GM04504 (cell line): ENCODE measurements around the gene OR52B4.
"Not testable (repeated sequence)": the region's sequence is repeated elsewhere in the genome, so short reads cannot be mapped to it uniquely, and the experiment has no call there.

Experiments used
- DNase-seq: peaks from one replicate; pipeline ENCODE4 v3.0.0-alpha.2; 2012; ENCODE audit warnings: low read depth

Gene OR52B4

DNA sequence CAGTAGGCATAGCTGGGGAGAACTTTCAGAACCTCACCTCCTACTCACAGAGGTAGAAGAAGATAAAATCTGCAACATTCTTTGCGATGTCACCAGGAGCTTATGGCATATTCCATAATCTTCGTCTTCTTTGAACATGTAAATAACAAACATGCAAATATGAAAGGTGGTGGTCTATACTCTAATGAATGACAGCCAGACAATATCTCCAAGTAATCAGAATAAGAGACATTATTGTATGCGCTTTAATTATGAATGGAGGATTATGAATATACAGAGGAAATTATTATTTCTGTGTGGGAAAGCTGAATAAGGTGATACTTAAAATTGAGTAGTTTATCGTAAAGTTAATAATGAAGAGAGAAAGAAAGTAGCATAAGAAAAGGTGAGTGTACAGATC is at the start of gene OR52B4:
Gene OR52B4 (minus strand): TSS at position 101 of the 400 bp plus-strand sequence. CDS start 91 bp downstream, at position 10.
- no peak for DNase-seq

DNA sequence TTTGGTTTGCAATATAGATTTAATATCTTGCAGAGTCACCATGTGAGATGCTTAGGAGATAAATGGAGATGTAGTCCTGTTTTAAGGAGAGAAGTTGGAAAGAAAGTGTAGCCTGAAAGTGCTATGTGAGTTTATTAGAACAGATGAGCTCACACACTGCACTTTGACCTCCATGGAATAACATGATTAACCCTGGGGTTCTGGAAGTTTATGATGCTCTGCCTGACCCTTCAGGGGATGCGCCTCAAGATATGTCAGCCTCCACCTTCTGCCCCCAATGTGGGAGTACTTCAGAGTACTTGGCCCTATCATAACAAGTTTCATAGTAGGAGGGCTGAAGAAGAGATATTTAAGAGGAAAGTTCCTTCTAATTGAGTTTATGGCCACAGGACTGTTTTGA is 48.6 kb upstream of the OR52B4 start:
- DNase-seq = no peak

- no peak for DNase-seq
Measured at GRCh38 chr11:4416306-4416705, 48.1 kb upstream of the OR52B4 start.

DNA sequence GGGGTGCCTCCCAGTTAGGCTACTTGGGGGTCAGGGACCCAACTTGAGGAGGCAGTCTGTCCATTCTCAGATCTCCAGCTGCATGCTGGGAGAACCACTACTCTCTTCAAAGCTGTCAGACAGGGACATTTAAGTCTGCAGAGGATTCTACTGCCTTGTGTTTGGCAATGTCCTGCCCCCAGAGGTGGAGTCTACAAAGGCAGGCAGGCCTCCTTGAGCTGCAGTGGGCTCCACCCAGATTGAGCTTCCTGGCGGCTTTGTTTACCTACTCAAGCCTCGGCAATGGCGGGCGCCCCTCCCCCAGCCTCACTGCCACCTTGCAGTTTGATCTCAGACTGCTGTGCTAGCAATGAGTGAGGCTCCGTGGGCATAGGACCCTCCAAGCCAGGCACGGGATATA is 38.0 kb upstream of the OR52B4 start:
- DNase-seq = not testable (repeated sequence)

DNA sequence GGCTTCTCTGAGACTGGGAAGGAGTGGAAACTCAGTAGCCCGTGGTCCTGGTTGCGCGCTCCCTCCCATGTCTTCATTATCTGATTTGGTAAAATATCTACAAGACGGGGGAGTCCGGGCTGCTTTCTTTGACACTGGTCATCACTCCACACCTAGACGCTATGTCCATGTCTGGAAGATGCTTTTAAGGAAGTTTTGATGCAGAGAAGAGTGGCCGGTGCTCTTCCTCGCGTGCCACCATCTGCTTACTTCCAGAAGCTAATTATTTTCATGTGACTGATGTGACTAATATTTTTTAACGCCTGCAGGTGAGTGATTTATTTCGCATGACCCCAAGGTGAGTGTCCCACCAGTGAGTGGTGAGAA is 25.7 kb upstream of the OR52B4 start:
- DNase-seq = no peak

DNA sequence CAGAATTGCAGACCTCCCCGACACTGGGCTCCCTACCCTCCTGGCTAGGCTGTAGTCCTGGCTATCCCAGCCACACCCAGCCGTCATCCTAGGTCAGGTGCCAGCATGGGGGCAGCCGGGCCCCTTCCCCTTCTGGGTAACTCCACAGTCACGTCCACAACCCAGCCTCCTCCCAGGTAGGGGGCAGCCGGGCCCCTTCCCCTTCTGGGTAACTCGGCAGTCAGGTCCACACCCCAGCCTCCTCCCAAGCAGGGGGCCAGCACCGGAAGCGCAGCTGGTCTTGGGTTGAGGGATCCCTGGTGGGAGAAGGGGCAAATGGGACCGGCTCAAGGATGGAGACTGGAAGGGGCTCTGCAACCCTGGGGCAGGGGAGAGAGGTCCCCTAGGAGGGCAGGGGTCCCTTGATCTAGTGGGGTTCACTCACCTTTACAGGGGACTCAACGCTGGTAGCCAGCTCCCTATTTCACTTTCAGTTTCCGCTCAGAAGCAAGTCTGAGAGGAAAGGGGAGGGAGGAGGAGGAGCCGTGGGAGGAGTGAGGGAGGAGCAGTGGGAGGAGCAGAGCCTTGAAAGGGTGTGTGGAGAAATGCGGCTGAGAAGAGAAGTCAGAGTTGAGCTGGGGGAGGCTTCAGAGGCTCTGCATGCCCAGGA is 25.1 kb upstream of the OR52B4 start, which contains the start of gene TRIM21:
Gene TRIM21 (minus strand): TSS at position 494 of the 649 bp plus-strand sequence. CDS start 3,293 bp downstream, outside the sequence.
- DNase-seq = peak; percentile 69

- DNase-seq = no peak
Measured at GRCh38 chr11:4388221-4388620, 20.0 kb upstream of the OR52B4 start.

GRCh38 chr11:4385978-4386740 is 18.0 kb upstream of the OR52B4 start:
- DNase-seq = no peak

DNA sequence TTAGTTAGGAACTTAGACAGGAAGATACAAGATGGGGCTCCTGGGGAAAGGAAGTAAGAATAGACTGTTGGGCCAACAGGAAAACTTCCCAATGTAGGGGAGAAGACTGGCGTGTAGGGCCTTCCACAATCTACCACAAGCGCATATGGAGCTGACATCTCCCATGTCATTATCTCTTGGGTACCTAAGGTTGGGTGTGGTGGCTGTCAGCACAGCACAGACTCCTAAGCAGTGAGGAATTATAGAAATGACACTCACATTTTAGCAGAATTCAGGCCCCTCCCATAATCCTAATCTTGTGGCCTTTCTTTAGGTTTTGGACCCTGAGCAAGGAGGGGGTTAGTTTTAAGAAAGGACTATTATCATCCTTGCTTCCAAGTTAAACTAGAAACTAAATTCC is 13.7 kb upstream of the OR52B4 start:
- no peak for DNase-seq

DNA sequence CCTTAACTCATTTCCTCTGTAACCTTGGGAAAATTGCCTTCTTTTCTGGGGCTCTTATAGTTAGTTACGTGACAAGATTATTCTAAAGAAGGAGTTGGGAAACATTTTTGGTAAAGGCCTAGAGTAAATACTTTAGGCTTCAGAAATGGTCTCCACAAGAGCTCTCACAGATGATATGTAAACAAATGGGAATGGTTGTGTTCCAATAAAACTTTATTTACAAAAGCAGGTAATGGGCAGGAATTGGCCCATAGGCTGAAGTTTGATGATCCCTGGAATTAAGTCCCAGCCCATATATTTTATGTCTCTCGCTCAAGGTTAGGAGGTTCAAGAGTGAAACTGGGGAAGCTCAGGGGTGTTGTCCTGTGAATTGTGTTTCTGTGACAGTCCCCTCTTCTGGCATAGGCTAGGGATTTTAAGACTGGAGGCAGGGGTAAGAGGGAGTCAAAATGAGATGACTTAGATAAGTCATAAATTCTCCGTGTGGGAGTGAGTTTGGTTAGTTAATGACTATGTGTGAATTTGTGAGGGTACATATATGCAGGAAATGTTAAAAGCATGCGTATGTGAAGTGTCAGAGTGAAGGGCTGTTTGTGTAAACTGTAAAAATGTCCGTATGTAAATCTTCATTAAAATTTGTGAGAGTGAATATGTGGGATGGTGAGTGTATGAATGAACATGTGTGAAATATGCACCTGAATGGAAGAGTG is 7.4 kb upstream of the OR52B4 start:
- no peak for DNase-seq

DNA sequence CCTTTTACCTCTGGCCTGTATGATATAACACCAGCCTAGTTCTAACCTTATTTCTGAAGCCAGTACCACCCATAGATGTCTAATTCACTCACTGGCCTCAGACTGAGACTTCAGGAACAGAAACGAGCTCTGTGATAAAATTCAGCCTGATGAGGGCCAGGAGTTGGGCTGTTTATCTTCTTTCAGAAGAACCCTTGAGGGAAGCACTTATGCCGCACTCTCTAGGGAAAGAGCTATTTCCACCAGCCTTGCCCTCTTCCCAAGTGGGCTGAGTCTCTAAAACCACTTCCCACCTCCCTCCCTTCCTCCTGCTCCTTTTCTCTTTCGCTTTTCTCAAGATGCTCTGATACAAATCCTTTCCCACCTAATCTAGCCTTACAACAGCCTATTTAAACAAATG is 2.0 kb upstream of the OR52B4 start:
- DNase-seq = no peak

DNA sequence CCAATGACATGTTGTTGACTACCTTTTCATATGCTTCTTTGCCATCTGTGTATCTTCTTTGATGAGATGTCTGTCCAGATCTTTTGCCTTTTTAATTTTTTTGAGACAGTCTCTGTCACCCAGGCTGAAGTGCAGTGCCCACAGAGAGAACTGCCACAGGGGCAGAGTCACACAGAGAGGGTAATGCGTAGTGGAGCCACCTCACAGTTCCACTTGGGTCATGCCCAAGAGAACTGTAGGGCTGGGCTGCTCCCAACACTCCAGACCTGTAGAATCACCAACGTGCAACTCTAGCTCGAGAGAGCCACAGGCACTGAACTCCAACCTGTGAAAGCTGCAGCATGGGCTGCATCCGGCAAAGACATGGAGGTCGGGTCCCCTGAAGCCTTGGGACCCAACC is 20.0 kb downstream of the OR52B4 start:
- DNase-seq = not testable (repeated sequence)

DNA sequence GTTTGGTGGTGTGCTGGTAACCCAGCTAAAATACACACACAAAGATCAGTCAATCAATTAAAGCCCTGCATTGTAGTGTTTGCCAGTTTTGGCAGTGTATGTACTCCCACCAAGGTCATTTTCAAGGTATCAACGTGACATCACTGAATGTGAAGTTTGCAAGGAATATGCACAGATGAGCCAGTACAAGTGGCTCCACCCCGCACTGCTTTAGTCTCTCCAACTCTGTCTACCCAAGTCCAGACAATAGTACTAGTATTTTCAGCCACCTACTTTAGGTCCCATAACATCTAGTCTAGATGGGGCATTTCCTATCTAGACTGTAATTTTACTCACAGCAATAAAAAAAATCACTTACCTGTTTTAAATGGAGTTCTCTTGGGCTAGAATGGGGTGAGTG is 22.8 kb downstream of the OR52B4 start:
- not testable (repeated sequence) for DNase-seq

DNA sequence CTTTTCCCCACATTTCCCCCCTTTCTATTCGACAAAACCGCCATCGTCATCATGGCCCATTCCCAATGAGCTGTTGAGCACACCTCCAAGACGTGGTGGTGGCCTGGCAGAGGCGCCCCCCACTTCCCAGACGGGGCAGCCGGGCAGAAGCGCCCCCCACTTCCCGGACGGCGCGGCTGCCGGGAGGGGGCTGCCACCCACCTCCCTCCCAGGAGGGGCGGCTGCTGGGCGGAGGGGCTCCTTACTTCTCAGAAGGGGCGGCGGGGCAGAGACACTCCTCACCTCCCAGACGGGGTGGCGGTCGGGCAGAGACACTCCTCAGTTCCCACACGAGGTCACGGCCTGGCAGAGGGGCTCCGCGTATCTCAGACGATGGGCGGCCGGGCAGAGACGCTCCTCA is 33.8 kb downstream of the OR52B4 start:
- not testable (repeated sequence) for DNase-seq
